Activated CD8-positive, alpha-beta memory T cell treated with anti-CD3 and anti-CD28 coated beads for 36 hours (primary cell): ENCODE data around the gene ACACA. TPM values are rescaled to one million over a fixed set of nuclear protein-coding genes. Genes with fewer than 3 reads are reported as not detected.
"Not testable (repeated sequence)": the region's sequence is repeated elsewhere in the genome, so short reads cannot be mapped to it uniquely, and the experiment has no call there.

Source experiments
- CTCF ChIA-PET: fragments of 350-600 bp; sonication (Branson Sonifier 250); formaldehyde crosslinking; loops from one replicate; lab custom pipeline; 2021; ENCODE audit warnings: antibody characterized with exemption; lab: Charles Lee
- POLR2A ChIA-PET: fragments of 350-600 bp; sonication (Branson Sonifier 250); formaldehyde crosslinking; loops from one replicate; lab custom pipeline; 2021; ENCODE audit warnings: antibody characterized with exemption; lab: Charles Lee
- total RNA-seq, 2 experiments: library from RNA; stranded (reverse); gene quantifications; one replicate each; pipeline ENCODE4 v1.2.3, GENCODE V29; 2021

The ACACA gene
- 10 to 100 TPM; 74.8 to 82.9 TPM for total RNA-seq

GRCh38 chr17:37406635-37407461 is at the start of gene ACACA, which contains the start of gene TADA2A:
Gene ACACA (minus strand): TSS chr17:37406836. CDS start chr17:37406299, 537 bp downstream.
Gene TADA2A (plus strand): TSS chr17:37406886. CDS start chr17:37411366, 4,480 bp downstream.
- ChIA-PET CTCF (interaction anchor here (2.1 kb wide), 1 partner anchor 23 kb away, joined by 7 read pairs; no protein-coding TSS in a partner anchor), POLR2A (interaction anchor here (0.6 to 1.5 kb wide), 6 partner anchors 23 to 1527 kb away, joined by 3 to 13 read pairs (median 4); no protein-coding TSS in a partner anchor)

GRCh38 chr17:37450112-37450511 is 43.5 kb upstream of the ACACA start:
- CTCF ChIA-PET: no interaction called here
- POLR2A ChIA-PET: no interaction called here

- POLR2A ChIA-PET: no interaction called here
- CTCF ChIA-PET: no interaction called here
Observed at GRCh38 chr17:37447641-37448040, 41.0 kb upstream of the ACACA start.

GRCh38 chr17:37446027-37446426 is 39.4 kb upstream of the ACACA start:
- POLR2A ChIA-PET: interaction anchor here (0.6 kb wide), 1 partner anchor 27 kb away, joined by 6 read pairs; no protein-coding TSS in a partner anchor
- CTCF ChIA-PET: interaction anchor here (0.7 kb wide), 1 partner anchor 22 kb away, joined by 3 read pairs; no protein-coding TSS in a partner anchor

GRCh38 chr17:37441369-37442014 is 34.9 kb upstream of the ACACA start:
- CTCF ChIA-PET: interaction anchor here (0.7 kb wide), 1 partner anchor 79 kb away, joined by 3 read pairs; no protein-coding TSS in a partner anchor
- POLR2A ChIA-PET: not testable (repeated sequence)

GRCh38 chr17:37440424-37440823 is 33.8 kb upstream of the ACACA start:
- ChIA-PET POLR2A (no interaction called here), CTCF (interaction anchor here (0.9 kb wide), 1 partner anchor 67 kb away, joined by 3 read pairs; no protein-coding TSS in a partner anchor)

GRCh38 chr17:37438141-37438540 is 31.5 kb upstream of the ACACA start:
- ChIA-PET POLR2A (no interaction called here), CTCF (no interaction called here)

- POLR2A ChIA-PET: no interaction called here
- CTCF ChIA-PET: no interaction called here
Observed at GRCh38 chr17:37432671-37433070, 26.0 kb upstream of the ACACA start.

- POLR2A ChIA-PET: interaction anchor here (0.6 to 1.5 kb wide), 7 partner anchors 23 to 1389 kb away, joined by 3 to 13 read pairs (median 5); partner anchors contain the start of genes ACACA, DUSP14, SYNRG and TADA2A
- CTCF ChIA-PET: interaction anchor here (0.5 to 1.7 kb wide), 4 partner anchors 23 to 56 kb away, joined by 3 to 7 read pairs (median 4); partner anchors contain the start of genes ACACA and TADA2A
Observed at GRCh38 chr17:37430051-37430627, 23.5 kb upstream of the ACACA start.

GRCh38 chr17:37429453-37429852 is 22.8 kb upstream of the ACACA start:
- ChIA-PET CTCF (interaction anchor here (1.2 to 1.7 kb wide), 2 partner anchors 22 to 56 kb away, joined by 5 to 7 read pairs; partner anchors contain the start of genes ACACA and TADA2A), POLR2A (interaction anchor here (1.3 to 1.5 kb wide), 3 partner anchors 22 to 71 kb away, joined by 5 to 13 read pairs (median 5); partner anchors contain the start of genes ACACA, DUSP14 and TADA2A)

- ChIA-PET POLR2A (no interaction called here), CTCF (interaction anchor here (1.7 kb wide), 1 partner anchor 55 kb away, joined by 5 read pairs; no protein-coding TSS in a partner anchor)
Observed at GRCh38 chr17:37429039-37429438, 22.4 kb upstream of the ACACA start.

GRCh38 chr17:37425268-37425667 is 18.6 kb upstream of the ACACA start:
- CTCF ChIA-PET: interaction anchor here (0.6 to 1.3 kb wide), 2 partner anchors 16 to 104 kb away, joined by 3 to 5 read pairs; no protein-coding TSS in a partner anchor
- POLR2A ChIA-PET: no interaction called here

GRCh38 chr17:37422971-37423625 is 16.5 kb upstream of the ACACA start:
- ChIA-PET CTCF (no interaction called here), POLR2A (no interaction called here)

- ChIA-PET CTCF (no interaction called here), POLR2A (no interaction called here)
Observed at GRCh38 chr17:37417852-37418251, 11.2 kb upstream of the ACACA start.

- CTCF ChIA-PET: interaction anchor here (0.7 kb wide), 1 partner anchor 156 kb away, joined by 3 read pairs; no protein-coding TSS in a partner anchor
Observed at GRCh38 chr17:37413875-37414519, 7.4 kb upstream of the ACACA start.

GRCh38 chr17:37410357-37410756 is 3.7 kb upstream of the ACACA start:
- POLR2A ChIA-PET: no interaction called here

More at GRCh38 chr17:37413875-37414519, 7.4 kb upstream of the ACACA start:
- POLR2A ChIA-PET: no interaction called here

GRCh38 chr17:37408145-37408479 is 1.5 kb upstream of the ACACA start:
- ChIA-PET CTCF (interaction anchor here (1.1 to 2.1 kb wide), 2 partner anchors 22 to 35 kb away, joined by 4 to 7 read pairs; no protein-coding TSS in a partner anchor), POLR2A (interaction anchor here (0.6 to 1.5 kb wide), 2 partner anchors 22 to 65 kb away, joined by 8 to 13 read pairs; no protein-coding TSS in a partner anchor)

More at GRCh38 chr17:37410357-37410756, 3.7 kb upstream of the ACACA start:
- CTCF ChIA-PET: no interaction called here
